Ovary (tissue), 9 donors: Measurements from ENCODE around the gene CHD9. TPM values are rescaled to one million over a fixed set of nuclear protein-coding genes. Genes with fewer than 3 reads are reported as not detected.

Experiments used
- DNase-seq, 5 donors: peaks; one replicate each; pipeline ENCODE4 v3.0.0-alpha.2; 2019 to 2020
- H3K27ac ChIP-seq, 2 donors: fragments of 200-600 bp; one replicate each; pipeline versions ENCODE4 v1.5.1 to v1.8.0; 2019 to 2022
- H3K27me3 ChIP-seq: fragments of 200-600 bp; one replicate; pipeline ENCODE4 v1.8.0; 2022
- H3K36me3 ChIP-seq: fragments of 200-600 bp; sonication (generic); one replicate; pipeline ENCODE4 v1.5.1; 2019
- H3K4me1 ChIP-seq: one replicate; pipeline ENCODE4 v1.8.1; 2013; ENCODE audit warnings: mild to moderate bottlenecking, moderate library complexity; ENCODE audit not compliant: insufficient read depth
- H3K4me3 ChIP-seq: fragments of 200-600 bp; sonication (generic); one replicate; pipeline ENCODE4 v1.5.1; 2017
- H3K9me3 ChIP-seq, 2 donors: fragments of 200-600 bp in 1 of 2; sonication (generic) in 1 of 2; one replicate each; pipeline versions ENCODE4 v1.5.1 to v1.8.1; 2013 to 2019; ENCODE audit warnings: mild to moderate bottlenecking in 1 of 2, moderate library complexity in 1 of 2
- EP300 ChIP-seq: sonication (generic); formaldehyde crosslinking; IDR thresholded peaks from one replicate; pipeline ENCODE4 v1.6.1; 2017; ENCODE audit warnings: antibody characterized with exemption
- POLR2A ChIP-seq: fragments of 450-650 bp; IDR thresholded peaks from one replicate; pipeline ENCODE4 v1.6.1; 2017; ENCODE audit warnings: antibody characterized with exemption, mild to moderate bottlenecking, moderate library complexity
- WGBS, 3 donors: extraction: QIAGEN DNeasy Blood & Tissue Kit in 1 of 3; methylation state at CpG; one replicate each; pipeline versions ENCODE4 v1.1.5 to v1.1.7; 2013 to 2017; 5-methylcytosine and 5-hydroxymethylcytosine counted together
- intact Hi-C, 4 donors: fragments of 100-400 bp; cut with DNase I; formaldehyde crosslinking; loops; one replicate each; pipeline versions ENCODE4 v1.11.0 to v1.15.1; 2022 to 2023
- polyA plus RNA-seq, 2 donors: library from polyadenylated mRNA; stranded (reverse); fragments of 200-250 nt in 1 of 2; fragments of 350-450 nt in 1 of 2; fragmentation: Illumina TruSeq in 1 of 2; extraction: RNeasy Lipid Tissue Mini Kit (QIAGEN cat#74804) in 1 of 2; gene quantifications; one replicate each; pipeline ENCODE4 v1.2.3, GENCODE V29; 2013 to 2014
- total RNA-seq, 7 donors: library from RNA; depleted of rRNA in 2 of 7; stranded (reverse); fragments of >200 nt in 2 of 7; fragmentation: NEBNext Ultra II Directional in 3 of 7; extraction: Animal tissue kit (Norgen Biotek cat#: 25700) in 3 of 7; gene quantifications; one replicate each; pipeline versions ENCODE4 v1.1.0 to v1.2.4, GENCODE V29; 2016 to 2023
- TF ChIP-seq, protein P1 (sequence below), 3 donors: fragments of 450-650 bp in 2 of 3; fragments of 200-600 bp in 1 of 3; IDR thresholded peaks; one replicate each; pipeline versions ENCODE4 v1.5.1 to v1.8.0; 2016 to 2022; ENCODE audit warnings: antibody characterized with exemption in 3 of 3, mild to moderate bottlenecking in 1 of 3
- donor health status: DM: no; HTN: no; CAD: no; lungs with moderate emphysema.
- donor health status: DM: no; HTN: no; CAD: no.
- donor health status: Bipolar disorder and iron deficiency.
- donor health status: DM: yes; HTN: yes; CAD: no.
- donor health status: DM: no; HTN: no; CAD: no.
- donor health status: DM: yes; HTN: yes; CAD: no.

The CHD9 gene
- total and polyA plus RNA-seq, 9 donors = 11.8 to 100 (median 84.1) TPM

- no peaks in the 10 kb centered on the region for H3K36me3 ChIP-seq
- 0 to 3% (median 1%) methylated on average over 8 of the region's 8 CpGs for WGBS, 3 donors
- peak overlapping the region in 1 of 2 donors; percentile 81 for H3K27ac ChIP-seq
- H3K4me3 ChIP-seq = peak overlapping the region; percentile 29
- H3K9me3 ChIP-seq = no peaks in the 10 kb centered on the region
- H3K27me3 ChIP-seq = no peaks in the 10 kb centered on the region
- DNase-seq = peak in 4 of 5 donors; percentile 20 to 60 (median 32)
- intact Hi-C loops = loop anchor here in 2 of 4 donors (2.0 to 10.0 kb wide), 3 partner anchors 77 to 156 kb away; partner anchors contain the start of genes CHD9 (in 2 of the 2) and CHD9NB (in 2 of the 2)
- TF ChIP-seq POLR2A (peak; percentile 14), EP300 (no peak)
- TF ChIP-seq, protein P1, sequence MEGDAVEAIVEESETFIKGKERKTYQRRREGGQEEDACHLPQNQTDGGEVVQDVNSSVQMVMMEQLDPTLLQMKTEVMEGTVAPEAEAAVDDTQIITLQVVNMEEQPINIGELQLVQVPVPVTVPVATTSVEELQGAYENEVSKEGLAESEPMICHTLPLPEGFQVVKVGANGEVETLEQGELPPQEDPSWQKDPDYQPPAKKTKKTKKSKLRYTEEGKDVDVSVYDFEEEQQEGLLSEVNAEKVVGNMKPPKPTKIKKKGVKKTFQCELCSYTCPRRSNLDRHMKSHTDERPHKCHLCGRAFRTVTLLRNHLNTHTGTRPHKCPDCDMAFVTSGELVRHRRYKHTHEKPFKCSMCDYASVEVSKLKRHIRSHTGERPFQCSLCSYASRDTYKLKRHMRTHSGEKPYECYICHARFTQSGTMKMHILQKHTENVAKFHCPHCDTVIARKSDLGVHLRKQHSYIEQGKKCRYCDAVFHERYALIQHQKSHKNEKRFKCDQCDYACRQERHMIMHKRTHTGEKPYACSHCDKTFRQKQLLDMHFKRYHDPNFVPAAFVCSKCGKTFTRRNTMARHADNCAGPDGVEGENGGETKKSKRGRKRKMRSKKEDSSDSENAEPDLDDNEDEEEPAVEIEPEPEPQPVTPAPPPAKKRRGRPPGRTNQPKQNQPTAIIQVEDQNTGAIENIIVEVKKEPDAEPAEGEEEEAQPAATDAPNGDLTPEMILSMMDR (IDR thresholded peaks at IDR 0.05) = peak; percentile 44 to 73 (median 68)
- no peaks in the 10 kb centered on the region for H3K4me1 ChIP-seq
Observed at GRCh38 chr16:53207810-53208752, 153.3 kb downstream of the CHD9 start.

- WGBS, 3 donors = 11 to 19% (median 15%) methylated on average over 5 of the region's 5 CpGs
- Histone ChIP-seq H3K27ac (no peak overlapping the region), H3K27me3 (no peaks in the 10 kb centered on the region), H3K9me3 (no peaks in the 10 kb centered on the region), H3K4me1 (no peaks in the 10 kb centered on the region), H3K4me3 (peak overlapping the region; percentile 29), H3K36me3 (no peaks in the 10 kb centered on the region)
- intact Hi-C loops = loop anchor here in 2 of 4 donors (5.0 to 10.0 kb wide), 2 partner anchors 155 to 157 kb away; partner anchors contain the start of genes CHD9 (in 2 of the 2) and CHD9NB (in 2 of the 2)
- TF ChIP-seq EP300 (no peak), POLR2A (no peak)
- TF ChIP-seq, protein P1 (IDR thresholded peaks at IDR 0.05) = no peak
- DNase-seq = no peak
Observed at GRCh38 chr16:53209429-53209828, 154.6 kb downstream of the CHD9 start.

DNA sequence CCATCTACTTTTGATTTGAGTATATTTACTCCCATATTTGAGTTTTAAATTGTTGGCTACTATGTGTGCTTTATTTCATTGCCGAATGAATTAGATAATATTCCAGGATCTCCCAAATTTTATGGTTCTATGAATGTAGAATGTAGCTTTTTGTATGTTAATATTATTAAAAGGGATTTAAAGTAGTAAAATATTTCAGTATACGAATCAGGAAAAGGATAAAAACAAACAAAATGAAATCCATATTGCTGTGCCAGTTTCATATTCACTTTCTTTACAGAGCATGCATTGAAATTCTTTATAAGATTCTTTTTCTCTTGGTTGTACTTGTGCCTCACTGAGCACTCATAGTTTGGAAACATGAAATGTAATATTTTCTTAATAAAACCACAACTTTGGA, 155.1 kb downstream of the CHD9 start:
- no peaks in the 10 kb centered on the region for H3K9me3 ChIP-seq
- intact Hi-C loops = loop anchor here in 2 of 4 donors (5.0 to 10.0 kb wide), 2 partner anchors 155 to 158 kb away; partner anchors contain the start of genes CHD9 (in 2 of the 2) and CHD9NB (in 2 of the 2)
- WGBS, 3 donors = 3 to 8% (median 8%) methylated on average over 2 of the region's 2 CpGs
- H3K4me3 ChIP-seq = peak overlapping the region; percentile 29
- H3K27me3 ChIP-seq = no peaks in the 10 kb centered on the region
- no peaks in the 10 kb centered on the region for H3K36me3 ChIP-seq
- no peaks in the 10 kb centered on the region for H3K4me1 ChIP-seq
- DNase-seq = no peak
- TF ChIP-seq POLR2A (no peak), EP300 (no peak)
- TF ChIP-seq, protein P1 (IDR thresholded peaks at IDR 0.05) = no peak
- no peak overlapping the region for H3K27ac ChIP-seq

GRCh38 chr16:53211253-53211652, 156.5 kb downstream of the CHD9 start:
- H3K27me3 ChIP-seq = no peaks in the 10 kb centered on the region
- H3K9me3 ChIP-seq = no peaks in the 10 kb centered on the region
- no peak for DNase-seq
- no peaks in the 10 kb centered on the region for H3K36me3 ChIP-seq
- intact Hi-C loops = no loop called here
- WGBS, 3 donors = 55 to 72% (median 65%) methylated on average over 3 of the region's 3 CpGs
- no peak overlapping the region for H3K4me3 ChIP-seq
- TF ChIP-seq POLR2A = no peak
- H3K27ac ChIP-seq = no peak overlapping the region
- no peaks in the 10 kb centered on the region for H3K4me1 ChIP-seq

GRCh38 chr16:53212893-53213223, 158.1 kb downstream of the CHD9 start:
- H3K4me1 ChIP-seq = no peaks in the 10 kb centered on the region
- H3K27ac ChIP-seq = no peak overlapping the region
- H3K4me3 ChIP-seq = no peak overlapping the region
- intact Hi-C loops = no loop called here
- no peaks in the 10 kb centered on the region for H3K9me3 ChIP-seq
- DNase-seq = no peak
- H3K36me3 ChIP-seq = no peaks in the 10 kb centered on the region
- H3K27me3 ChIP-seq = no peaks in the 10 kb centered on the region
- TF ChIP-seq, protein P1 (IDR thresholded peaks at IDR 0.05) = no peak
- TF ChIP-seq EP300 (no peak), POLR2A (no peak)
